Measurements from ENCODE around the gene KIF12.

DNA sequence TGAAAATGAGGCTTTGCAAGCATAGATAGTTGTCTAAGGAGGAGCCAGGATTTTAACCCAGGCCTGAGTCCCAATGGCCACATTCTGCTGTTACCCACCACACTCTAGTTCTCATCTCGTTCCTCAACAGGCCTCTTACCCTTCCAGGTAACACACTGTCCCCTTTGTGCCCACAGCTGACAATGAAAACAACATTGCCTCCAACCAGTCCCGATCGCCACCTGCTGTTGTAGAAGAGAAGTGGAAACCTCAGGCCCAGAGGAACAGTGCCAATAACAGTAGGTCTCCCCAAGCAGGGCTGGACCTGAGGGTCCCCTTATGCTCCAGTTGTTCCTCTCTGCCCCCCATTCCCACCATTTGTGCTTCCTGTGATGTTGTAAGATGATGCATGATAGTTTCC lies 51.4 kb downstream of the KIF12 start:
- TF ChIP-seq POLR2A (IDR thresholded peaks at IDR 0.05; ENCODE audit: low read depth, low read length) (no peak), POLR2AphosphoS5 (IDR thresholded peaks at IDR 0.05; ENCODE audit: low read depth, low read length) (no peak)

Measured in GM12892 (cell line).